ENCODE measurements around the gene TARBP1.
A peak's percentile ranks its signal among the peaks of the same experiment; 100 is the strongest.
"Not testable (repeated sequence)": the region's sequence is repeated elsewhere in the genome, so short reads cannot be mapped to it uniquely, and the experiment has no call there.

Gene TARBP1

GRCh38 chr1:234361102-234361603 is 117.8 kb downstream of the TARBP1 start:
- TF ChIP-seq CTCF (conservative IDR thresholded peaks at IDR 0.05; ENCODE audit: low read length), result no peak
- H3K4me3 ChIP-seq (ENCODE audit: low read length), result no peak overlapping the region
- no peak for DNase-seq (ENCODE audit: low read depth)

GRCh38 chr1:234357831-234358230 is 121.1 kb downstream of the TARBP1 start:
- H3K4me3 ChIP-seq (ENCODE audit: low read length), result no peak overlapping the region
- TF ChIP-seq CTCF (conservative IDR thresholded peaks at IDR 0.05; ENCODE audit: low read length), result no peak
- DNase-seq (ENCODE audit: low read depth), result no peak

- 0 out of 2 replicates have a peak overlapping the region, but pooled peaks have one; percentile 18 for H3K4me3 ChIP-seq (ENCODE audit: low read length)
- DNase-seq (ENCODE audit: low read depth), result not testable (repeated sequence)
These were observed 122.2 kb downstream of the TARBP1 start for GRCh38 chr1:234356615-234357269.

GRCh38 chr1:234355782-234356510 is 123.0 kb downstream of the TARBP1 start:
- DNase-seq (ENCODE audit: low read depth), result no peak
- no peak overlapping the region for H3K4me3 ChIP-seq (ENCODE audit: low read length)
- no peak for TF ChIP-seq CTCF (conservative IDR thresholded peaks at IDR 0.05; ENCODE audit: low read length)

- H3K4me3 ChIP-seq (ENCODE audit: low read length), result no peak overlapping the region
These were observed 130.0 kb downstream of the TARBP1 start for GRCh38 chr1:234348964-234349363.

GRCh38 chr1:234345237-234345636 is 133.7 kb downstream of the TARBP1 start:
- no peak overlapping the region for H3K4me3 ChIP-seq (ENCODE audit: low read length)
- no peak for TF ChIP-seq CTCF (conservative IDR thresholded peaks at IDR 0.05; ENCODE audit: low read length)
- no peak for DNase-seq (ENCODE audit: low read depth)

More at GRCh38 chr1:234348964-234349363, 130.0 kb downstream of the TARBP1 start:
- no peak for TF ChIP-seq CTCF (conservative IDR thresholded peaks at IDR 0.05; ENCODE audit: low read length)
- no peak for DNase-seq (ENCODE audit: low read depth)

GRCh38 chr1:234342774-234343173 is 136.2 kb downstream of the TARBP1 start:
- no peak for TF ChIP-seq CTCF (conservative IDR thresholded peaks at IDR 0.05; ENCODE audit: low read length)
- no peak overlapping the region for H3K4me3 ChIP-seq (ENCODE audit: low read length)
- no peak for DNase-seq (ENCODE audit: low read depth)

Data from AG10803 (cell line).